NCI-H446 (cell line): Measurements from ENCODE around the gene LAPTM5.

Source experiments
- DNase-seq, 2 experiments: peaks; one replicate each; lab custom pipeline; 2025; lab: John Stamatoyannopoulos, UW

LAPTM5 gene

DNA sequence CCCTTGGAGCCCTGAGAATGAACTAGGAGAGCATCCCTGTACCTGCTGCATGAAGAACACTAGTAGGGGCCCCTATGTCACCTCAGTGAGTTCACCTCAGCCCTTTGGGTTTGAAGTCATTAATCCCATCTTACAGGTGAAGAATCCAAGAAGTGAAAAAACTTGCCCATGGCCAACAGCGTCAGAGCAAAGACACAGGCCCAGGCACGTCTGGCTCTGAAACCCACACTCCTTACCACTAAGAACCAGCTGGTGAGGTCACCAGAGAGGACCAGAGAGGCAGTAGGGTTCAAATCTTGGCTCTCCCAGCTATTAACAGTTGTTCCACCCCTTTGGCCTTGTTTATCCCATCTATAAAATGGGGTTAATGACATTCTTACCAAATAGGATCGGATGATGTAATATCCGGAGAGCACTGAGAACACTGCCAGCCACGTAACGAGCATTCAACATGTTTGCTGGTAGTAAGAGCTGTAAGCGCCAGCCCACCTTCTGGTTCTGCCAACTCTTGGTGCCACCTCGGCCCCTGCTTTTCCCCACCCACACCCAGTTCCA is 43.0 kb downstream of the LAPTM5 start:
- DNase-seq: no peak

- DNase-seq: no peak
These were observed 43.5 kb downstream of the LAPTM5 start for GRCh38 chr1:30714025-30714424.

DNA sequence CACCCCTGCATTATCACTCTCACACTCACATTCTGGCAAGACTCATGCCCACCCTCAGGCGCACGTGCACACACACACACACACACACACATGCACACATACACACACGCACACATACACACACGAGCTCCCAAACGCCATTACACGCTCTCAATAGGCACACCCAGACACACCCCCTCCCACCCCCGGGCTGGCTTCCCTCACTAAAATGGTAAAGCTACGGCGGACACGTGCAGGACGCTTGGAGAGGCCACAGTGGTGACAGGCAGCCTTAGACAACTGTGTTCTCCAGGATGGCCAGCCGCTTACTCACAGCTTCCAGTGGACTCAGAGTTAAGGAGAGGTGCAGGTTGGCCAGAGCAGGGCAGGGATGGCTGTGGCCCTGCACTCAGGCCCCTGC is 44.3 kb downstream of the LAPTM5 start:
- no peak for DNase-seq

GRCh38 chr1:30712583-30712982 is 45.0 kb downstream of the LAPTM5 start:
- DNase-seq: no peak

DNA sequence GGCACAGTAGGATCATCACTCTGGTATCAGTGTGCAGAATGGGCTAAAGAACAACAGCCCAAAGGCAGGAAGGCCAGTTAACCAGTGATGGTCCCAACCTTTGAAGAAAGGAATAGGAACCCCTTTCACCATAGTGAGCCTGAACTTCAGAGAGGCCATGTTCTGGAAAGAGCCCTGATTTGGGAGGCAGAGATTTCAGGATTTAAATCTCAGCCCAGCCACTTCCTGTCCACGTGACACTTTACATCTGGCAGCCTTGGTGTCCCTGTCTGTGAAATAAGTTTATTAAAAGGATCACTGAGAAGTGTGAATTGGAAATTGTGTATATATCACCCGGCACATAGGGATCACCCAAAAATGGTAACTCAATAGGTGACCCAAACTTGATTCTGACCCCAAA is 47.2 kb downstream of the LAPTM5 start:
- no peak for DNase-seq

GRCh38 chr1:30708361-30708728 is 49.2 kb downstream of the LAPTM5 start:
- no peak for DNase-seq

DNA sequence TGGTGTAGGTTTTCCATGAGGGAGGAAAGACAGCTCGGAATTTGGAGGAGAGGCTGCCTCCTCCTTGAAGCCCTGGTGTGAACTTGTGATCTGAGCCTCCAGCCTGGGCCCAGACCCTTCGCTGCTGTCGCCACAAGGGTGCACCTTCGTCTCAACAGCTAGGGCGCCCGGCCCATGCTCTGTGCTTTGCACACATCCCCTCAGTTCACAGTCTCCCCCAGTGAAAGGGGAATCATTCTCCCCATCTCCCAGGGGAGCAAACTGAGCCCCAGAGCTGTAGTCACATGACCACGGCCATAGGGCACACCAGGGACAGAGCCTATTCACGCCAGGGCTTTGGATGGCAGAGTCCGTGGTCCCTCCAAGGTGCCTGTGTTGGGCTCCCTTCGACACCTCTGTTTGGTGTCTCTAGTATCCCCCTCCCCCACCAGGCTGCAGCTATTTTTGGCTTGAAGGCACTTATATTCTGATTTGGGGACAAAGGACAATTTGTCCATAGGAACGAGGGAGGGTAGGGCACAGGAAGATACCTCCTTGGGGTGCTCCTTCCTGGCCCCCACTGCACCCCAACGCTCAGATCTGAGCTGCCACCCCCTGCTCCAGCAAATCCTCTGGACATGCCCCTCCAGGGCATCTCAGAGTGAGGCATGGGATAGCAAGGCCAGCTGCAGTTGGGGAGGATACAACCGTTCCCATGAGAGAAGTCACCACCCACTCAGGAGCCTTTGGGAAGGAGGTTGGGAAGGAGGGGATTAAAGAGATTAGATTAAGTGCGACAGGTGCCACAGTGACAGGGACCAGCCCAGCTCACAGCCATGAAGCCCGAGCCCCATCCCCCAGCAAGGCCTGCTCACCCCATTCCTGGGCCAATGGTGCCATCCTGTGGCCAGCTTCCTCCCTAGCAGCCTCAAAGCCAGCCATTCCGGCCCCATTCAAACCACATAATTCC is 49.9 kb downstream of the LAPTM5 start:
- peak; percentile 24 to 66 for DNase-seq

DNA sequence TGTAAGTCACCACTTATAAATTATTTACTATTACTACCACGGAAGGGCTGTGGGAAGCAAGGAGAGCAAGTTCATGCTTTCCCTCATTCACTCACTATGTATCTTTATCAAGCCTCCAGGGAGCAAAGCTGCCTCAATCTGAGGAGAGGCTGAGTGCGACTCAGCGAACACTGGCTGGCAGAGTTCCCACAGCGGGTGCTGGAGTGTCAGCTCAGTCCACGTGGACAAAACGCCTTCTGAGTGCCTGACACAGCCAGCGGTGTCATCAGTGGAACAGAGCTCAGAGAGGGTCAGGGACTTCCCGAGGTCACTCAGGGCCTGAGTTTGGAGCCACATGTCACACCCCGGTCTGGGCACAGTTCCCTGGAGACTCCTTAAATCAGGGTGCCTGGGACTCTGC is 51.0 kb downstream of the LAPTM5 start:
- no peak for DNase-seq

GRCh38 chr1:30705698-30706097 is 51.9 kb downstream of the LAPTM5 start:
- no peak for DNase-seq

GRCh38 chr1:30704765-30705509 is 52.6 kb downstream of the LAPTM5 start:
- DNase-seq: peak in 1 of 2 experiments; percentile 17

DNA sequence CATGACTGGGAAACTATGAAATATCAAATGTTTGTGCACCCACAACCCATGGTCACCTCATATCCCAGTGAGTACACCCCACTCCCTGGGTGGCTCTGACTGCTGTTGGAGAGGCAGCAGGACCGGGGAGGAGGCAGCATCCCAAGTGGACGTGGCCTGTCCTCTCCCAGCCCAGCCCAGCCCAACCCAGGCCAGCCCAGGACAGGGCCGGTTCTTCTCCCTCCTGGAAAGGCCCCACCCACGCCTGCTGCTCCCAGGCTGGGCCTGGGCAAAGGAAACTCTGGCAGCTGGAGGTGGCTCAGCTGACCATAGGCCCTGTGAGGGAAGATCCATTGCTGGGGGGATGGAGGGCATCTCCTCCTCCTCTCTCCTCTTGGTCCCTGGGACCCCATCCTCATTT is 53.3 kb downstream of the LAPTM5 start:
- DNase-seq: no peak

DNA sequence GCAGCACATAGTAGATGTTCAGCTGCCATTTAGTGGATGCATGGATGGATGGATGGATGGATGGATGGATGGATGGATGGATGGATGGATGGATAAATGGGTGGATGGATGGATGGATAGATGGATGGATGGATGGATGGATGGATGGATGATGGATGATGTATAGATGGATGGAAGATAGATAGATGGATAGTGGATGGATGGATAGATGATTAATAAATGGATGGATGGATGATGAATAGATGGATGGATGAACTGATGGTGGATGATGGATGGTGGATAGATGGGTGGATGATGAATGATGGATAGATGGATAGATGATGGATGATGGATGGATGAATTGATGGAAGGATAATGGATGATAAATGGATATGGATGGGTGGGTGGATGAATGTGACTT is 54.8 kb downstream of the LAPTM5 start:
- DNase-seq: no peak

DNA sequence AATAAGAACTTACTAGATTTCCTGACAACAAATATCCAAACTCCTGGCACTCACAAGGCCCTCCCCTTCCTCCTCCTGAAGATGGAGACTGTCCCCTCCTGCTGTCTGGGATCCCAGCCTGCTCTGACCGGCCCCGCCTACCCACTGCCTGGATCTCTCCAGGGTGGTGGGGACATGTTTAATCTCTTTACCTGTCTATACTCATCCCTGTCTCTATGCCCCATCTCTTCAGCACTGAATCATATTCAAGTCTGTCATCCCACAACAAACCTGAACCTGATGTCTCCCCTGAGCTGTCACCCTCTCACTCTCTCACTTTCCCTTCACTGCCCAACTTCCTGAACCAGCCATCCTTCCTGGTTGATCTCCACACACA is 56.3 kb downstream of the LAPTM5 start:
- DNase-seq: no peak

DNA sequence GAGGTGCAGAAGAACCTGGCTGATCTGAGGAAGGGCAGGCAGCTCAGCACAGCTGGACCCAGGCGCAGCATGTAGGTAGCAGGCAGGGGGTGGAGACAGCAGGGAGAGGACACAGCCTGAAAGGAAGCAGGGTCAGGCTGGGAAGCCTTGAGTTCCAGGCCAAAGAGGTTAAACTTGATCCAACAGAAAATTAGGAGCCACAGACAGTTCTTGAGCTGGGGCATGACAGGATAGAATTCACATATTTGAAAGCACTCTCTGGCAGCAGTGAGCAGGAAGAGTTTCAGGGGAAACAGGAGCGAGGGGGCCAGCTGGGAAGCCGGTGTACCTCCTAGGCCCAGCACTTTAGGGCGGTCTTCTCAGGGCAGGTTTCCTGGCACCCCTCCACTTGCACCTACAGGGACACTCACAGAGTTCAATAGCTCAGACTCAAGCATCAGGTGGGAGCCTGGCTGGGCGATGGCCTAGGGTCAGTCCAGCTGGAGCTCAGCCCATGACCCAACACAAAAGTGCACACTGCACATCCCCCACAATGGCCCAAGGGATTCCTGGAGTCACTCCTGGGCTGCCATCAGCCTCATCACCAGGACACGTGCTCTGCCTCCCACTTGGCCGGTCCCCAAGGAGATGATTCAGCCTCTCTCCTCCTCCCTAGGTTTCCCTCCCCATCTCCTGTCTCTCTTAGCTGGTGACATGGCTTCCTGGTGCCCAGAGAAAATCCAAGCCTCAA is 56.9 kb downstream of the LAPTM5 start:
- DNase-seq: no peak

DNA sequence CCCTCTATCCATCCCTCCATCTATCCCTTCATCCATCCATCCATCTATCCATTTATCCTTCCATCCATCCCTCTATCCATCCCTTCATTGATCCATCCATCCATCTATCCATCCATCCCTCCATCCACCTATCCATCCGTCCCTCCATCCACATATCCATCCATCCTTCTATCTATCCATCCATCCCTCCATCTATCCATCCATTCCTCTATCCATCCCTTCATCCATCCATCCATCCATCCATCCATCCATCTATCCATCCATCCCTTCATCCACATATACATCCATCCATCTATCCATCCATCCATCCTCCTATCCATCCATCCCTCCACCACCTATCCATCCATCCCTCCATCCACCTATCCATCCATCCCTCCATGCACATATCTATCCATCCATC is 57.8 kb downstream of the LAPTM5 start:
- DNase-seq: no peak

DNA sequence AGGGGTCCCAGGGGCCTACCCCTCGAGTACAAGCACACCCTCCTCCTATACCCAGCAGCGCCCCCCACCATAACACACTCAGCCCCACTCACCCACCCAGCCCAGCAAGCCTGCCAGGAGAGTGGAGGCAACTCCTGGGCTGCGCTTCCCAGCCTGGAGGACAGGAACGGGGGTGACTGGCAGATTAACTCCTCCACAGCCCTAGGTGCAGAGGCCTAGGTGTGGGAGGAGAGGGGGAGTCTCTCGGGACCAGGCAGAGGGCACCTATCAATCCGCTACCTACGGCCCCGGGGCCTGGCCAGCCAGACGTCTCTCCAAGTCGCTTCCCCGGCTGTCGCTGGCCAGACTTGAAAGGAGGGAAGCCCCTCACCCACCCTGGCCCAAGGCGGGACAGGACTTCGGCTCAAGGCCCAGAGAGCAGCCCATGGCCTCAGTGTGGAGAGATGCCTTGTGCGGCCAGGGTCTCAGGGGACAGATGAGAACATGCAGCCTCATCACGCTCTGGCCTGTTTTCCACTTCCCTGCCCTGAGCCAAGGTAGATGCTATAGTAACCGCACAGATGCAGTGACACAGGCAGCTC is 59.1 kb downstream of the LAPTM5 start:
- DNase-seq: no peak

DNA sequence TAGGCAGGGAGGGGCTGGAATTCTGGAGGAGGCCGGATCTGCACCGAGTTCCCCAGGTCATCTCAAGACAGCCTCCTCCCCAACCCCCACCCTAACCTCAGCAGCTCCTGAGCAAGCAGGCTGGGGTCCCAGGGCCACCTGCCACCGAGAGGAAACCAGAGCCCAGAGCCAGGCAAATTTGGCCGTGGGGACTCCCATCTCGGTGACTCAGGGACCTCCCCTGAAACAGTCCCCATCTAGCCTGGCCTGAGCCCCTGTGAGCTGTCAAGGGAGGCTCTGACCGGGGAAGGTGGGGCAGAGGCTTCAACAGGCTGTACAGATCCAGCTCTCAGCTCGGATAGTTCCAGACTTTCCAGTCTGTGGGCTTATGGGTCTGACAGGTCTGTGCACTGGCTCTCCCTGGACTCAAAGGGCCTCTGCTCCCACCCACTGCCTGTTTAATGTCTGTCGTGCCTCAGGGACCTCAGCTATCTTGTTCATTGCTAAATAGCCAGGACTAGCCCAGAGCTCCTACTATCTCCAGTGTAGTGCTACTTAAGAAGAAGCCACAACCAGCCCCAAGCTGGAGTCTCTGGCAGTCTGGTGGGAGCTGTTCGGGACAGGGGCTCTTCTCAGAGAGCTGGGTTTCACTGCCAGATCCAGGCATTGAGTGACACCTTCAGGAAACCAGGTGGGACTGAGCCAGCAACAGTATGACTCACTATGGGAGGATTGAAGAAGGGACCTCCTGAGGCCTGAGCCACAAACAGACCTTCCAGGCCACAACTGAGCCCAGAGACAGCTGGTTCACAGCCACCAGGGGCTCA is 59.8 kb downstream of the LAPTM5 start:
- no peak for DNase-seq

GRCh38 chr1:30696831-30697230 is 60.7 kb downstream of the LAPTM5 start:
- no peak for DNase-seq

- no peak for DNase-seq
These were observed 62.1 kb downstream of the LAPTM5 start for GRCh38 chr1:30695439-30695841.

DNA sequence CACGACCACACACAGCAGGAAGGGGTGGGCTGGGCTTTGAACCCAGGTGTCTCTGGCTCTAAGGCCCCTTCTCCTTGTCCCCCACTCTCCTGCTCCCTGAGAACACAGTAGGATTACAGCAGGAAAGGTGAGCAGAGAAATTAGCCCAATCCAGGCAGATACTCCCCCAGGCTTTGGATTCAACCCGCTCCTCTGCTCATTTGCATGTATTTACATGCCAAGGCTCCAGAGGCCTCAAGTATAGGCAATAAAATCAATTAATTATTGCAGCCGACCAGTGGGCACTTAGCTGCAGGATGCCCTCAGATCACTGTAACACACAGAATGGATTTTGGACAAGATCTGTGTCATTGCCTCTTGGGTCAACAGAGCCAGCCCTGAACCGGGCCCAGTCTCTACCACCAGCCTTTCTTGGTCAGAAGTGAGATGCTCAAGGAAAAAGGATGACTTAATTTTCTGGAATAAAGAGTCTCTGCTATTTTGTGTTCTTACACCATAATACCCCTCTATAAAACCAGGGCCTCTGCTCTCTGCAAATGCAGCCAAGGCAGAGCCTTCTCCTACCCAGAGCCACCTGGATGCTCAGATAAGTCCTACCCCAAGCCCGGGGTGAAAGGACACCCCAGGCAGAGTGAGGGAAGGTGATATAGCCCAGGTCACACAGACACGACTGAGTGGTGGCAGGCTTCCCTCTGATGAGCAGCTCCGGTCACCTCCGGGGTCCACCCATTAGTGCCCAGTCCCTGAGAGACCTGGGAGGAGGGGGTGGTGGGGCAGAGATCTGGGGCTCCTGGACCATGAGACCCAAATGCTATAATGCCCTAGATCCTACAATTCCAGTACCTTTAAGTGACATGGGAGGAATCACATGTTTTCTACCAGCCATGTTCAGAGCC is 63.0 kb downstream of the LAPTM5 start:
- no peak for DNase-seq
